Fibroblast of skin of back (primary cell): ENCODE measurements around the gene FLNB.
"Not testable (repeated sequence)": the region's sequence is repeated elsewhere in the genome, so short reads cannot be mapped to it uniquely, and the experiment has no call there.

ENCODE experiments used
- DNase-seq: peaks from one replicate; pipeline ENCODE4 v3.0.0-alpha.2; 2013

FLNB gene

DNA sequence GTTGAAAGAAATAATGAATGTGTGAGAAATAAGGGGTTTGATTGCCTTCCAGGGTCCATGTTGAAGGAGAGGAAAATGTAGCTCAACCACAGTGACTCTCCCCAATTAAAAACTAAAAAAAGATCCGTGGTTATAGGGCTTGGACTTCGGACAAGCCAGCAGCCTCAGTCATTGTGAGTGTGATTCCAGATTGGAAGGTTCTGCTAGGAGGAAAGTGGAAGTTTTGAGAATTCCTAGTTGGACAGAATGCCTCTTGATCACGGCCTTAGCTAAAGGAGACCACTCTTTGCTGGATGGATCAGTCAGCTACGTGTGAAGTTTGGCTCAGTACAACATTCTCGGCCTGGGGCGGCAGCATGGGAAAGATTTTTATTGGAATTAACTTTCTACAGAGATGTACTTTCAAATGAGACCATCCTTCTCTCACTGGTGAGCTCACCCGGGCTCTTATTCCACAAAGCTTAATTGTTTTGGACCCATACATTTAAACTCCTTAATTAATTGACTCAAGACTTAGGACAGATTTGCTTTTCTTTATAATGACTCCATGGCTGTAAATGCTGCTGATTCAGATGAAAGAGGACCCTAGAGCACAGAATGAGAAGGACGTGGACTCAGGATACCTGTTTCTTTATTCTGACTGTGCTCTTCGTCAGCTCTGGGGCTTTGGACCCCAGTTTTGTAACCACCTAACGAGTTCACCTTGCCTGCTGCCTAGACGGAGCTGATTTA lies 27.5 kb downstream of the FLNB start:
- DNase-seq = no peak

DNA sequence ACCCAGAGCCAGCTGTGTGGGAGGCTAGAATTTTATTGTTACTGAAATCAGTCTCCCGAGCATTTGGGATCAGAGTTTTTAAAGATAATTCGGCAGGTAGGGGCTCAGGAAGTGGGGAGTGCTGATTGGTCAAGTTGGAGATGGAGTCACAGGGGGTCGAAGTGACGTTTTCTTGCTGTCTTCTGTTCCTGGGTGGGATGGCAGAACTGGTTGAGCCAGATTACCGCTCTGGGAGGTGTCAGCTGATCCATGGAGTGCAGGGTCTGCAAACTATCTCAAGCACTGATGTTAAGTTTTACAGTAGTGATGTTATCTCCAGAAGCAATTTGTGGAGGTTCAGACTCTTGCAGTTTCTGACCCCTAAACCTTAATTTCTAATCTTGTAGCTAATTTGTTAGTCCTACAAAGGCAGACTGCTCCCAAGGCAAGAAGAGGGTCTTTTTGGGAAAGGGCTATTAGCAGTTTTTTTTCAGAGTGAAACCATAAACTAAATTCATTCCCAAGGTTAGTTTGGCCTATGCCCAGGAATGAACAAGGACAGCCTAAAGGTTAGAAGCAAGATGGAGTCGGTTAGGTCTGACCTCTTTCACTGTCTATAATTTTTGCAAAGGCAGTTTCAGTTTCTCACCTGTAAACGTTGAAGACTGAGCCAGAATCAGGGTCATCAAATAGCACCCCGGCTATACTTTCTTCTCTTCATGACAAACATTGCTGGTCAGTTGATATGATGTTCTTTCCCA lies 28.2 kb downstream of the FLNB start:
- DNase-seq = no peak

- DNase-seq = no peak
Measured at GRCh38 chr3:58037141-58037910, 29.1 kb downstream of the FLNB start.

DNA sequence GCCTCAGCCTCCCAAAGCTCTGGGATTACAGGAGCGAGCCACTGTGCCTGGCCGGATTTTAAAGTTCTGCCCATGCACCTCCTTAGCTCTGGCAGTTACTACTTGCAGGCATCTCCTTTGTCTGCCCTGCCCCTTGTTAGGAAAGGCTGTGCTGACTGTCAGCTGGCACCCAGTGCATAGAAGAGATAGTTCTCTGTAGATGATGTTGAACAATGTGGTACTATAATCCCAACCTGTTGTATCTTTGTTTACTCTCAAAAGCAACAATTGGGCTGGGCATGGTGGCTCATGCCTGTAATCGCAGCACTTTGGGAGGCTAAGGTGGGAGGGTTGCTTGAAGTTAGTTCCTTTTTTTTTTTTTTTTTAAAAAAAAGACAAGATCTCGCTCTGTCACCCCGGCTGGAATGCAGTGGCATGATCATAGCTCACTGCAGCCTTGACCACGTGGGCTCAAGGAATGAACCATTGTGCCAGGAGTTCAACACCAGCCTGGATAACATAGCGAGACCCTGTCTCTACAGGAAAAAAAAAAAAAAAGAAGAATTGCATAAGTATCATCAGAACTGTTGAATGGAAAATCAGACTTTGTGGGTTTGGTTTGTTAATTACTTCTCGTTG lies 30.6 kb downstream of the FLNB start:
- peak; percentile 59 for DNase-seq

DNA sequence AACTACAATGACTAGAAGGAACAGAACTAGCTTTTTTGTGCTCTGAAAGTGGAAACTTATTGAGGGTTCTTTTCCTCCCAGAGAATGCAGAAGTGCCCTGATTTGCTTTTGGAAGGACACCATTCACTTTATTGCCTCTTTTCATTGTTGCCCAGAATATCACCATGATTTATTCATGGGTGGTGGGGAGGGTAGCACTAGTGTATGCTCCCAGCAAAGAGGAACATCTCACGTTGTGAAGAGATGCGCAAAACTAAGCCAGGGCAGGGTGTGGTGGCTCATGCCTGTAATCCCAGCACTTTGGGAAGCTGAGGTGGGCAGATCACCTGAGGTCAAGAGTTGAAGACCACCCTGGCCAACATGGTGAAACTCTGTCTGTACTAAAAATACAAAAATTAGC lies 31.4 kb downstream of the FLNB start:
- no peak for DNase-seq

- DNase-seq = no peak
Measured at GRCh38 chr3:58041182-58041825, 33.1 kb downstream of the FLNB start.

DNA sequence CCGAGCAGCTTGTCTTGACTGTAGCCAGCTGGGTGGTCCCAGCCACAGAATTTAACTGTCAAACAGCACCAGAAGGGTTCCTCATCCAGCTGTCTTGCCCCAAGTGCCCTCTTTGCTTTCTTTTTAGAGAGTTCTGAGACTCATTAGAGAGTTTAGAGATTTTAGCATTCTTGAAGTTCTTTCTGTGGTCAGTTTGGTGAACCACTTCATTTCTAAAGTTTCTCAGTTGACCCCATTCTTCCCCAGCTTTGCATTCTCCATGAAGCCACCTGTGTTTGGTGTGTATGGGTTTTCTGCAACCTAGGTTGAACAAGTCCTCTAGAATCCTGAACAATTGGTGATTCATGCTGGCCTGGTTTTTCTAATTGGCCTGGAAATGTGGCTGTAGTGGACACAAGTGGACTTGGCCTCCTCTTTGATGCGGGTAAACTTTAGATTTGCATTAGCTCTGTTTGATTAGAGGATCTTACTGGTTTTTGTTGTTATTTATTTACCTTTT lies 33.7 kb downstream of the FLNB start:
- peak; percentile 90 for DNase-seq

DNA sequence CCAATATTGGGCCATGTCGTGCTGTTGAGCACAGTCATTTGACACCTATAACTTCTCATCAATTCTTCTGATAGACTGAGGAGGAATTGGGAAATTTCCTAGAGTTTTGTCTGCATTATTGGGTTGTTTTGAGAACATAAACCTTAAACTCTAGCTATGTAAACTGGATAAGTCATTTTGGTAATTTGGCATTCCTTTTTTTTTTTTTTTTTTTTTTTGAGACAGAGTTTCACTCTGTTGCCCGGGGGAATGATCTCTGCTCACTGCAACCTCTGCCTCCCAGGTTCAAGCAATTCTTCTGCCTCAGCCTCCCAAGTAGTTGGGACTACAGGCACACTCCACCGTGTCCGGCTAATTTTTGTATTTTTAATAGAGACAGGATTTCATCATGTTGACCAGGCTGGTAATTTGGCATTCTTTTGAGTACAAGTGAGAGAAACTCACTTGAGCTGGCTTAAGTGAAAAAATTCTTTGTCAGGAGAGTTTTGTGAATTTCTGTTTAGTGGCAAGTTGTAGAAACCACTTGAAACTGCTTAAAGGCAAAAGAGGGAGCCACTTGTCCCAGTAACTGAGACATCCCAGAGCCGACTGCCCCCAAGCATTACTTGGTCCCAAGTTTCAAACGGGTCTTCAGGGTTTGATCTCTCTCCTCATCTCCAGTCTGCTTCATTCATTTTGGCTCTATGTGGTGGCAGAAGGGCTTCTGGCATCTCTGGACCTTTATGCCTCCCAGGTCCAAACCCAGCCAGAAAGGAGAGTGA lies 34.9 kb downstream of the FLNB start:
- DNase-seq = no peak

DNA sequence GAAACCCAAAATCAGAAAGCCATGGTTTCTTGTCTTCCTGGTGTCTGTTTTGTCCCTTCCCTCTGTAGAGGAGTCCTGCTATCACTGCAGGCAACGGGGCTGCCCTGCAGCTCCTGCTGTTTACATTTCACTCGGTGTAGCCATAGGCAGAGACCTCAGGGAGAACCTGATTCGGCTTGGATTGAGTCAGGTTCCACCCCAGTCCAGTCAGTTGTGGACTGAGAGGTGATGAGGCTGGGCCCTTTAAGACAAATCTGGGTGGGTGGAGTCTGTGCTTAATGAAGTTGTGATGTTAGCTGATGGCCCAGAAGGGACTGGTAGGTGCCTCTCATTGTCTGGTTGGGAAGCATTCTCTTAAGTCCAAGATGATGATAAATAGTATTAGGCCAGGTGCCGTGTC lies 35.7 kb downstream of the FLNB start:
- DNase-seq = no peak

DNA sequence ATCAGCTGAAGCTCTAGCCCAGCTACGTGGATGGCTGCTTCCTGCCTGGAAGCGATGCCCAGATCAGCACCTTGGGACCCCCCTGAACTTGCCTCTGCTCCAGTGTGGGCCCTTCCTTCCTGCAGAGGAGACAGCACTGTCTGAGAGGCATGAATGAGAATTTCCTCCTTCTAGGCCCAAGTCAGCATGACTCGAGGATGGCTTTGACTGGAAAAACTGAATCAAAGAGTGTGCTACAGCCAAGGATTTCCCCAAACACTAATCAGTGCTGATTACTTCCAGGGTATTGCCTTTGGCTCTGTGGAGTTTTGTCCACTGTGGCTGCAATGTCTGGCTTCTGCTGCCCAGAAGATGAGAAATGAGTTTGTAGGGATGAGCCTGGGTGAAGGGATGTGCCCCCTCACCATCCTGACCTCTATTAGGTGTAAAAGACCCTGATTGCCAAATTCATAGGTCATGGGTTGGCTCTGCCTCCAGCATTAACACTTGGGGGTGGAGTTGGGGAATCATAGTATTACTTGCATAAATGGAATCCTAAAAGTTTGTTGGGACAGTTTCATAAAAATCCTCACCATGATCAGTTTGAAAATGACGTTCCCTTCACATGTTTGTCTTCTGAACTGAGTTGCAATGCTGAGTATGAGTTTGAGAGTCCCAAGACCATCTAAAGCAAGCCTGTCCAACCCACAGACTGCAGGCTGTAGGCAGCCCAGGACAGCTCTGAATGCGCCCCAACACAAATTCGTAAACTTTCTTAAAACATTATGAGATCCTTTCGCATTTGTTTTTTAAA lies 36.7 kb downstream of the FLNB start:
- no peak for DNase-seq

GRCh38 chr3:58047826-58048225 lies 39.6 kb downstream of the FLNB start:
- peak; percentile 99 for DNase-seq

DNA sequence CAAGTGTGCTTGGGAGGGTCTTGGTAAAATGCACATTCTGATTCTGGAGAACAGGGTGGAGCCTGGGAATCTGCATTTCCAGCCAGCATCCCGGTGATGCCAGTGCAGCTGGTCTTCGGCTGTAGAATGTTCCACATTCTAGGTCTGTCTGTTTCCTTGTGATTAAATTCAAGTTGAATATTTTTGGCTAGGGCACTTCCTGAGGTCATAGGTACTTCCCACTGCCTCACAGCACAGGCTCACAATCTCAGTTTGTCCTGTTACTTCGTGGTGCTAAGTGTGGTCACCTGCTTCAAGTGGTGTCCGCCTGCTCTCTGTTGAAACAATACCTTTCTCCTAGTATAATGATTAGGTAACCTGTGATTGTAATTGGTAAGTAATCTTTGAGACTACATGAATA lies 40.1 kb downstream of the FLNB start:
- no peak for DNase-seq

DNA sequence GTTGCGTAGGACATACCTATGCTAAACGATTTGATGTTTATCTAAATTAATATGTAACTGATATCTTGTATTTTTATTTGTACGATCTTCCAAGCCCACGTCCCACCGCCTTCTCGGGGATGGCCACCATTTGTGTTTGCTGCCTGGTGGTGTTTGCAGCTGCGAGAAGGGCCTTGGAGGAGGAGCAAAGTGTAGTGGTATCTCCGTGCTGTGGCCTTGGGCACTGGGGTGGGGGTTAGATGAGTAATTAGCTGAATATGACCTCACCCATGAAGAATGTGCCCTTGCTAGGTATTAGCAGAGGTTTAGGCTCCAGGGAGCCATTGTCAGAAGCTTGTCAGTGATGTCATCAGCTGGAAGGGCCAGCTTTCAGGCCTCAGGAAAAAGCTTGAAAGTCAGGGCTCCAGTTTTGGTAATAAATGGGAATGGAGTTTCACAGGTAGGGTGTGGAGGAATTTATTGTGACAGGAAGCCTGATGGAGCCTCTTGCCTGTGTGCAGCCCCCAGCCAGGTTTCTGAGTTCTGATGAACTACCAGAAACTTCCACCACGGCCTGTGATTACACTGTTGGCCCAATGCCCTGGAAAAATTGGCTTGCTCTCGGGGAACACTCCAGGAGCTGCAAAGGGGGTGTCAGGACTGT lies 41.0 kb downstream of the FLNB start:
- peak; percentile 98 for DNase-seq

DNA sequence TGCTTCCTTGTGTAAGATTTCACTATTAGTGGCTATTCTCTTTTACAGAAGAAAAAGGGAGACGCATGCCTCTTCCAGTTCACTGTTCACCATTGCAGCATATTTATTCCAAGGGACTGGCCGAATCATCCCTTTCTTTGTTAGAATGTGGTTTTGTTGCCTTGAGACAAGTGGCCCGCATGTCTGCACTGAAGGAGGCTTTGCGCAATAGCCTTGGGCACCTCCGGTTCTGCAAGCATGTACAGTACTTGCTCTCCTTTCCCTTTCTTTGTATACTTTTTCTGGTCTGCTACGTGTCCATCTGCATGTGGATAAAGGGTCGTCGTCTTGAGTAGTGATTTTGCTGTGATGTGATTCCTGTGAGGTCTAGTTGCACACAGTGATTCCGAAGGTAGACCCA lies 43.0 kb downstream of the FLNB start:
- peak; percentile 72 for DNase-seq

DNA sequence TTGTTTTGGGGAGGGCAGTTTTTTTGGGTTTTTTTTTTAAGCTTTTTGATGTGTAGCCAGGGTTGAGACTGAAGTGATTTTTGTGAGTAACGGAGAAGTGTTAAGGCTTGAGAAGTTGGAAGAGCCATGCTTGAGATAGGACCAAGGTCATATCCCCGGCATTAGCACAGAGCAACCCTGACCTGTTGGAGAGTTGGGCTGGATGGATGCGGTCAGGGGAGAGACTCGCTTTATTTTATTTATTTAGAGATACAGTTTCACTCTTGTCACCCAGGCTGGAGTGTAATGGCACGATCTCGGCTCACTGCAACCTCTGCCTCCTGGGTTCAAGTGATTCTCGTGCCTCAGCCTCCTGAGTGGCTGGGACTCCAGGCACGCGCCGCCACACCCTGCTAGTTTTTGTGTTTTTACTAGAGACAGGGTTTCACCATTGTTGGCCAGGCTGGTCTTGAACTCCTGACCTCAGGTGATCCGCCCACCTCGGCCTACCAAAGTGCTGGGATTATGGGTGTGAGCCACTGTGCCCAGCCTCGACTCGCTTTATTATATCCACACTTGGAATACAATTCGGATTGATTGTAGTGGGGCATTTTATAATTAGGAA lies 43.5 kb downstream of the FLNB start:
- DNase-seq = not testable (repeated sequence)

GRCh38 chr3:58052373-58053273 lies 44.4 kb downstream of the FLNB start:
- DNase-seq = peak; percentile 98

DNA sequence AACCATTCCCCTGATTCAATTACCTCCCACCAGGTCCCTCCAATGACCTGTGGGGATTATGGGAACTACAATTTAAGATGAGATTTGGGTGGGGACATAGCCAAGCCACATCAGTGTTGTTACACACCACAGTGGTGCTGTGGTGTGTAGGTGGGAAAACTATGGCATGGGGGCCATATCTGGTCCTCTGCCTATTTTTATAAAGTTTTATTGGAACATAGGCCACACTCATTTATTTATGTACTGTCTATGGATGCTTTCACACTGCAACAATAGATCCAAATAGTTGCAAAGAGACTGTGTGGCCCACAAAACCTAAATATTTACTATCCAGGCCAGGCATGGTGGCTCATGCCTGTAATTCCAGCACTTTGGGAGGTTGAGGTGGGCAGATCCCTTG lies 46.4 kb downstream of the FLNB start:
- no peak for DNase-seq

GRCh38 chr3:58055314-58055713 lies 47.1 kb downstream of the FLNB start:
- DNase-seq = no peak

- not testable (repeated sequence) for DNase-seq
Measured at GRCh38 chr3:58055891-58056290, 47.7 kb downstream of the FLNB start.
